ENCODE measurements around the gene HOXA6. TPM values are rescaled to one million over a fixed set of nuclear protein-coding genes. Genes with fewer than 3 reads are reported as not detected.

HOXA6 gene
- total RNA-seq, 1 experiment from 2014 or later = 12.7 TPM

DNA sequence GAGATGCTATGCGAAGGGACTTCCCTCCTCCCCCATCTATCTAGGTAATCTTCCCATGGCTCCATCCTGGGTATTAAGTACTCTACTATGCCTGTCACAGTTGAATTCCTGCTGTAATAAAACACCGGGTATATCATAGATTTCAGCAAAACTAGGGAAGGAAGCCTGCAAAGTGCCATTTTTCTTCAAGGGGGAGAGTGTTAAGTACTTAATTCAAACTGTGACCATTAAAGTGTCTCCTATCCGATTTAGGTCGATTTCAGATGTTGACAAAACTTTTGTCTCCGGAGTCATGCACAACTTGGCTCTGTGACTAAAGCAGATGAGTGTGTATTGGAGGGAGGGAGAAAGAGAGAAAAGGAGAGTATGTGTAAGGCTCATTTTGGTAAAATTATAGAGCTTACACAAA lies 21.6 kb downstream of the HOXA6 start:
- no peak overlapping the region for H2AFZ ChIP-seq (ENCODE audit: low read depth, low read length, poor library complexity, severe bottlenecking)
- H3K9ac ChIP-seq (ENCODE audit: low read length) = no peak overlapping the region
- TF ChIP-seq YY1 (IDR thresholded peaks at IDR 0.05; ENCODE audit: extremely low read depth, insufficient replicate concordance, low read depth, low read length) (no peak), POLR2AphosphoS5 (IDR thresholded peaks at IDR 0.05; ENCODE audit: low read depth, low read length) (no peak), EGR1 (IDR thresholded peaks at IDR 0.05; ENCODE audit: low read depth) (no peak), SIN3A (IDR thresholded peaks at IDR 0.05; ENCODE audit: low read depth) (no peak), JUND (IDR thresholded peaks at IDR 0.05) (no peak), SRF (IDR thresholded peaks at IDR 0.05; ENCODE audit: low read depth) (no peak)
- TF ChIP-seq, protein P1, sequence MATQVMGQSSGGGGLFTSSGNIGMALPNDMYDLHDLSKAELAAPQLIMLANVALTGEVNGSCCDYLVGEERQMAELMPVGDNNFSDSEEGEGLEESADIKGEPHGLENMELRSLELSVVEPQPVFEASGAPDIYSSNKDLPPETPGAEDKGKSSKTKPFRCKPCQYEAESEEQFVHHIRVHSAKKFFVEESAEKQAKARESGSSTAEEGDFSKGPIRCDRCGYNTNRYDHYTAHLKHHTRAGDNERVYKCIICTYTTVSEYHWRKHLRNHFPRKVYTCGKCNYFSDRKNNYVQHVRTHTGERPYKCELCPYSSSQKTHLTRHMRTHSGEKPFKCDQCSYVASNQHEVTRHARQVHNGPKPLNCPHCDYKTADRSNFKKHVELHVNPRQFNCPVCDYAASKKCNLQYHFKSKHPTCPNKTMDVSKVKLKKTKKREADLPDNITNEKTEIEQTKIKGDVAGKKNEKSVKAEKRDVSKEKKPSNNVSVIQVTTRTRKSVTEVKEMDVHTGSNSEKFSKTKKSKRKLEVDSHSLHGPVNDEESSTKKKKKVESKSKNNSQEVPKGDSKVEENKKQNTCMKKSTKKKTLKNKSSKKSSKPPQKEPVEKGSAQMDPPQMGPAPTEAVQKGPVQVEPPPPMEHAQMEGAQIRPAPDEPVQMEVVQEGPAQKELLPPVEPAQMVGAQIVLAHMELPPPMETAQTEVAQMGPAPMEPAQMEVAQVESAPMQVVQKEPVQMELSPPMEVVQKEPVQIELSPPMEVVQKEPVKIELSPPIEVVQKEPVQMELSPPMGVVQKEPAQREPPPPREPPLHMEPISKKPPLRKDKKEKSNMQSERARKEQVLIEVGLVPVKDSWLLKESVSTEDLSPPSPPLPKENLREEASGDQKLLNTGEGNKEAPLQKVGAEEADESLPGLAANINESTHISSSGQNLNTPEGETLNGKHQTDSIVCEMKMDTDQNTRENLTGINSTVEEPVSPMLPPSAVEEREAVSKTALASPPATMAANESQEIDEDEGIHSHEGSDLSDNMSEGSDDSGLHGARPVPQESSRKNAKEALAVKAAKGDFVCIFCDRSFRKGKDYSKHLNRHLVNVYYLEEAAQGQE (IDR thresholded peaks at IDR 0.05; ENCODE audit: low read depth) = no peak
- BruUV-seq (replicated peaks) = no TSS peak
- H3K9me3 ChIP-seq (ENCODE audit: control insufficient read depth in 1 of 2, insufficient read depth in 1 of 2, low read depth in 1 of 2, low read length in 2 of 2) = no peaks in the 10 kb centered on the region
- peaks cover 22 to 67% of the 10 kb centered on the region in 2 experiments for H3K4me1 ChIP-seq (ENCODE audit: control insufficient read depth in 1 of 2, insufficient read depth in 2 of 2, low read length in 2 of 2)
- H3K79me2 ChIP-seq (ENCODE audit: insufficient read depth, low read length) = no peaks in the 10 kb centered on the region
- intact Hi-C loops (cut with micrococcal nuclease) = no loop called here
- H3K36me3 ChIP-seq (ENCODE audit: control insufficient read depth in 1 of 2, insufficient read depth in 2 of 2, low read length in 2 of 2) = no peaks in the 10 kb centered on the region
- POLR2A ChIA-PET = no interaction called here
- peaks cover 32% of the 10 kb centered on the region for H3K27me3 ChIP-seq (ENCODE audit: insufficient read depth, low read length)
- no peaks in the 10 kb centered on the region for H3K9me2 ChIP-seq (ENCODE audit: insufficient read depth)
- no peak overlapping the region for H3K4me2 ChIP-seq (ENCODE audit: low read length)
- DNase-seq (ENCODE audit: low read depth, low spot score) (no peak), ATAC-seq (no peak)
- RAD21 ChIA-PET (ENCODE audit: low non-redundant PET in 1 of 2, low total read pairs in 2 of 2, uncharacterized antibody in 2 of 2, unreplicated experiment in 2 of 2) = no interaction called here
- CTCF ChIA-PET = no interaction called here
- no peak overlapping the region for H3K27ac ChIP-seq (ENCODE audit: low read depth, low read length)
- H4K20me1 ChIP-seq (ENCODE audit: insufficient read depth) = no peaks in the 10 kb centered on the region
- no peak overlapping the region for H3K4me3 ChIP-seq (replicated peaks in 1 of 2; ENCODE audit: low read depth in 1 of 2, low read length in 2 of 2)

Measured in HCT116 (cell line).